EH (cell line): ENCODE data around the gene TRIM24.

Source experiments
- DNase-seq: peaks from one replicate; pipeline ENCODE4 v3.0.0-alpha.2; 2015; ENCODE audit warnings: low read depth

Gene TRIM24

DNA sequence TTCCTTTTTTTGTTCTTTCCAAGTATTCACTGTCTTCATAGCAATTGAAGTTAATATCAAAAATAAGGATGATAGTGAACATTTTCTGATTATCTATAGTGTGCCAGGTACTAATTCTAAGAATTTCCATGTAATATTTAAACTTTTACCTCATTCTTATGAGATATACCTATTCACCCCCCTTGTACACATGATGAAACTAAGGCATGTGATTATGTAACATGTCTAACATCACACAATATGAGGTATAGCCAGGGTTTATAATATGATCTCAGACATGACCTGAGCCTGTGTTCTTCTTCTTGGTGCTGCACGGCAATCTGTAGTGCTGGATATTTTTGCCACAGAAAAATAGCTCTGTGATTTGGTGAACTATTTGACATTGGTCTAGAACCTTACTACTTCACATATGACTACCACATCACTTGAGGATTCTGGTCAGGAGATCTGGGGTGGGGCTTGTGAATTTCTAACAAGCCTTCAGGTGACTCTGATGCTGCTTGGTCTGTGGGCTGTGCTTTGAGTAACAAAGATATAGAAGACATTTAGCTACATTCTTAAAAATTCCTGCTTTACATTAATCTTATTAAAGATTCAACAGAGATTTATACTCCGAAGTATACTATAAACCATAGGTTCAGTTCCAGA, 79.1 kb downstream of the TRIM24 start:
- no peak for DNase-seq

DNA sequence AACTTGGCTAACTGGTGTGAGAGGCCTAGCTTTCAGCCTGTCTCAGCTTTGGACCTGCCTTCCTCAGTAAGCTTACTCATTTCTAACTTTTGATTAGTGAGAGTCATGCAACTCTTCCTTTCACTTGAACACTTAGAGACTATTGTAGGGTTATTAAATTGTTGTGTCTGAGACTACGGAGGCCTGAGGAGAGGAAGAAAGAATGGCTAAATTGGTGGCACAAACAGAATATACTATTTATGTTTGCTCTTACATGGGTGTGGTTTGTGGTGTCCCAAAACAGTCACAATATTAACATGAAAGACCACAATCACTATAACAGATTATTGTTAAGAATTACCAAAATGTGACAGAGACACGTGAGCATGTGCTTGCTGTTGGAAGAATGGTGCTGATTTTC, 82.1 kb downstream of the TRIM24 start:
- DNase-seq, result no peak

DNA sequence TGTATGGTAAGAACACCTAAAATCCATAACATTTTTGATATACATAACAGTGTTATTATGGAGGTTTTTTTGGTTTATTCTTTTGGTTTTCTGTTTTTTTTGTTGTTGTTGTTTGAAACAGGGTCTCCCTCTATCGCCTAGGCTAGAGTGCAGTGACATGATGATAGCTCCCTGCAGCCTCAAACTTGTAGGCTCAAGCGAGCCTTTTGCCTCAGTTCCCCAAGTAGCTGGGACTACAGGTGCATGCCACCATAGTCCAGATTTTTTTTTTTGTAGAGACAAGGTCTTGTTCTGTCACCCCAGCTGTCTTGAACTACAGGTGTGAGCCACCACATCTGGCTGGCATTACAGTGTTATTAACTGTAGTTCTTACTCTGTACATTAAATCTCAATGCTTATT, 83.7 kb downstream of the TRIM24 start:
- no peak for DNase-seq

GRCh38 chr7:138545123-138545522, 85.1 kb downstream of the TRIM24 start:
- no peak for DNase-seq

DNA sequence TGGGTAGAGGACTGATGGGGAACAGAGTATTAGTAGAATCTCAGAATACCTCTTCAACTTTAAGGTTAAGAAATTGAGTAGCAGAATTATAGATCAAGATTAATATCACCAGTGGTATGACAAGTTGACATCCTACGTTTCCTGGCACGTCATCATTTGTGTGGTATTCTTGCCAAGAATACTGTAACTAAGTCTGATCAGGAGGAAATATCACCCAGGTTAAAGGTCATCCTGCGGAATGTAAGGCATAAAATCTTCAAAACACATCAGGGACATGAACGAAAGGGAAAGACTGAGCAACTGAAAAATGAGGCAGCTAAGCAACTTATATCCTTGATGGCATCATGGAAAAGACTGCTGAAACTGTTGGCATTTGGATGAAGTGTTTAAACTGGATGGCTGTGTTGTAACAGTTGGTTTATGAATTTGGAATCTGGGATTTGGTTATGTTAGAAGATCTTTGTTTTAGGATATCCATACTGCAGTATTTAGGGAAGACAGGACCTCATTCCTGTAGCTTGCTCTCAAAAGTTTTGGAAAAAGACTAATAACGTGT, 86.1 kb downstream of the TRIM24 start:
- no peak for DNase-seq

GRCh38 chr7:138546829-138547228, 86.8 kb downstream of the TRIM24 start:
- DNase-seq, result no peak

GRCh38 chr7:138549082-138549481, 89.0 kb downstream of the TRIM24 start:
- no peak for DNase-seq

- no peak for DNase-seq
Observed at GRCh38 chr7:138550337-138550736, 90.3 kb downstream of the TRIM24 start.

DNA sequence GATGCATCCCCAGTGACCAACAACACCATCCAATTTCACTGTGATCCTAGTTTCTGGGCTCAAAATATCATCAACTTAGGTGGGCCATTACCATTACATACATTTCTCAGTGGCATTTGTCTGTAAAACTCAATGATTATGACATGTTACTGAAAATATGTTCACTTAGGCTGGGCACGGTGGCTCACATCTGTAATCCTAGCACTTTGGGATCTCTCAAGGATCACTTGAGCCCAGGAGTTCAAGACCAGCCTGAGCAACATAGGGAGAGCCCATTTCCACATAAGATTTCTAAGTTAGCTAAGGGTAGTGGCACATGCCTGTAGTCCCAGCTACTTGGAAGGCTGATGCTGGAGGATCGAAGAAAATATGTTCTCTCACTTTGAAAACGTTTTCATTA, 91.0 kb downstream of the TRIM24 start:
- no peak for DNase-seq

- no peak for DNase-seq
Observed at GRCh38 chr7:138553805-138554204, 93.7 kb downstream of the TRIM24 start.

- DNase-seq, result no peak
Observed at GRCh38 chr7:138554674-138555073, 94.6 kb downstream of the TRIM24 start.

- DNase-seq, result no peak
Observed at GRCh38 chr7:138555684-138556083, 95.6 kb downstream of the TRIM24 start.

- DNase-seq, result no peak
Observed at GRCh38 chr7:138556771-138557484, 96.9 kb downstream of the TRIM24 start.

GRCh38 chr7:138559448-138559847, 99.4 kb downstream of the TRIM24 start:
- DNase-seq, result no peak

- no peak for DNase-seq
Observed at GRCh38 chr7:138563808-138564207, 103.7 kb downstream of the TRIM24 start.

DNA sequence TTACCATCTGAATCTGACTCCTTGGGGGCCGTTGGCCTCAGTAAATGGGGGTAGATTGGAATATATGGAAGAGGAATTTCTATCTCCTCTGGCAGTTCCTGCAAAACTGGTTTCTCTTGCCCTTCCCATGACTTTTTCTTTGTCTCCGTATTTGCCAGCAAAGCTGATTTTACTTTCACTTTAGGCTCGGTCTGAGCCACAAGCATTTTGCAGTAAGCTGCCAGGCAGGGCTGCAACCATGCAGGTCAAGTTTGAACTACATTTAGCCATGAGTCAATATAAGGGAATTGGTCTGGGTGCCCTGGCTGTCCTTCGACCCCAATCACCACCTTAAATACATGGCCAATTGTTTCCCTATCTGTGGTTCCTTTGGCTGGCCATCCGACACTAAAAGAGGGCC, 104.3 kb downstream of the TRIM24 start:
- no peak for DNase-seq

DNA sequence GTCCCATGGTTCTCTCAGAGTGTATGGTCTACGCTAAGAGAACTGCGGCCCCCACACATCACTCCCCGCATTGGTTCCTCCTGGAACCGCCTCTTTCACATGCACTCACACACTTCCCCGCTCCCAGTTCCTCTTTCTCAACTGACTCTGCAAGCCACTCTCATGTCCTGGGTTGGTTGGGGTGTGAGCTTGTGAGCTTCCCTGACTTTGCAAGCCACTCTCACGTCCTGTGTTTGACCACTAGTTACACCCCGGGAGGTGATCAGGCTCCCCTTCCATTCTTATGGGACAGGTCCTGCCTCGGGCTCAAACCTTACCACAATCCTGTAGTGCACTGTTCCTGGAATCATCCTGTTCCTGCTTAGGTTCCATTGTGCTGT, 105.0 kb downstream of the TRIM24 start:
- DNase-seq, result no peak

- DNase-seq, result peak; percentile 31
Observed at GRCh38 chr7:138565451-138566114, 105.5 kb downstream of the TRIM24 start.

DNA sequence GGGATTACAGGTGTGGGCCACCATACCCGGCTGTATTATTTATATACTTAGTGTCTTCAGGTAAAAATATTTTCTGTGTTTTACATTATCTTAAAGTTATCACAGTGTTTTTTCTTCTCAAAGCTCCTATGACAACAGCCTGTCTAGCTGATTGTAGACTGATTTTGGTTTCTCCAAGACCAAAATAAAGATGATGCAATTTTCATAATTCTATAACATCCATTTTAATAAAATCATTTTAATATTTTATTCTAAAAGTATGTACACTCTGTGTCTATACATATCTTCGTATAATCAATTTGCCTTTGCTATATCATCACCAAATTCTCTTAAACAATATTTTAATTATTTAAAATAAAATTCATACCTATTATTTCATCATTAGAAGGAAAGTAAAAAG, 108.6 kb downstream of the TRIM24 start:
- DNase-seq, result no peak

DNA sequence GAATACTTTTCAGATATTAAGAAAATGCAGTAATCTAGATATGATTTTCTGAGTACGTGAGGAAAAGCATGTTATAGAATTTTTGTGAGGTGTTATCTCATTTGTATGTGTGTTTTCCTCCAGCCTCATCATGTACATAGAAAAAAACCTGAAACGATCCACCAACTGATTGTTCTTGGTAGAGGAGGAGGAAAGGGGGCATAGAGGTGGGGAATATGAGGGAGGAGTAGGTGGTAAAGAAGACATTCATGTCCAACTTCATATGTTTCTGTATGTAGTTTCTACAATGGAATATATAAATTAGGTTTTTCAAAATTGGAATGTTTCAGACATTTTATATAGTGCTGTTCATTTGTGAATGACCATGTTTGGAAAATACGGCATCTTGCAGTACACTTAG, 109.4 kb downstream of the TRIM24 start:
- no peak for DNase-seq

GRCh38 chr7:138570715-138571114, 110.7 kb downstream of the TRIM24 start:
- DNase-seq, result no peak

DNA sequence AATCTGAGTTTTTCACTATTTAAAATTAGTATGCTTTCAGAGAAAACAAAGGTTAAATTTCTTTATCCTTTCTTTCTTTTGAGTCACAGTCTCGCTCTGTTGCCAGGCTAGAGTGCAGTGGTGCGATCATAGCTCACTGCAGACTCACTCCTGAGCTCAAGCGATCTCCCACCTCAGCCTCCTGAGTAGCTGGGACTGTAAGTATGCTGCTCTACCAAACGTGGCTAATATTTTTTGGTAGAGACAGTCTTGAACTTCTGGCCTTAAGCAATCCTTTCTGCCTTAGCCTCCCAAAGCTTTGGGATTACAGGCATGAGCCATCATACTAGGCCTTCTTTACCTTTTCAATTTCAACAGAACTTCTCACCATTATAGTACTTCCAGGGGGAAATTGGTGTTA, 113.7 kb downstream of the TRIM24 start:
- no peak for DNase-seq

DNA sequence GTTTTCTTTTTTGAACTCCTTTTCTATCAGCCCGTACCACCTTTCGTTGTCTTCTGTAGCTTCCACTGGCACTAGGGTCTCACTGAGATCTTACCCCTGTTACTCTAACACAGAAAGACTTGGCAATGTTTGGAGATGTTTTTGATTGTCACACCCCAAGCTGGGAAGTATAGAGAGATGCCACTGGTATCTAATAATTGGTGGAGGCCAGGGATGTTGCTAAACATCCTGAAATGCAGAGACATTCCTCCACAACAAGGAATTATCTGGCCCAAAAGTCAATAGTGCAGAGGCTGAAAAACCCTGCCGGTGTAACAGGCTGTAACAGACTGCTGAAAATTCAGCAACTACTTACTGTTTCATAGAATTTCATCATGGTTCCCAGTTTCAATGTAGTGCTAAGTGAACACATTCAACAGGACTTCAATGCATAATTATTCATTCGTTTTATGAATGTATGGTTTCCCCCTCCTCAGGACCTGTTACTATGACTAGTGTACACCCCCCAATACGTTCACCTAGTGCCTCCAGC, 115.9 kb downstream of the TRIM24 start:
- no peak for DNase-seq
